ENCODE results near the gene ADAD1.

- TF ChIP-seq, protein P1, sequence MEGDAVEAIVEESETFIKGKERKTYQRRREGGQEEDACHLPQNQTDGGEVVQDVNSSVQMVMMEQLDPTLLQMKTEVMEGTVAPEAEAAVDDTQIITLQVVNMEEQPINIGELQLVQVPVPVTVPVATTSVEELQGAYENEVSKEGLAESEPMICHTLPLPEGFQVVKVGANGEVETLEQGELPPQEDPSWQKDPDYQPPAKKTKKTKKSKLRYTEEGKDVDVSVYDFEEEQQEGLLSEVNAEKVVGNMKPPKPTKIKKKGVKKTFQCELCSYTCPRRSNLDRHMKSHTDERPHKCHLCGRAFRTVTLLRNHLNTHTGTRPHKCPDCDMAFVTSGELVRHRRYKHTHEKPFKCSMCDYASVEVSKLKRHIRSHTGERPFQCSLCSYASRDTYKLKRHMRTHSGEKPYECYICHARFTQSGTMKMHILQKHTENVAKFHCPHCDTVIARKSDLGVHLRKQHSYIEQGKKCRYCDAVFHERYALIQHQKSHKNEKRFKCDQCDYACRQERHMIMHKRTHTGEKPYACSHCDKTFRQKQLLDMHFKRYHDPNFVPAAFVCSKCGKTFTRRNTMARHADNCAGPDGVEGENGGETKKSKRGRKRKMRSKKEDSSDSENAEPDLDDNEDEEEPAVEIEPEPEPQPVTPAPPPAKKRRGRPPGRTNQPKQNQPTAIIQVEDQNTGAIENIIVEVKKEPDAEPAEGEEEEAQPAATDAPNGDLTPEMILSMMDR (conservative IDR thresholded peaks at IDR 0.05; ENCODE audit: low read length), result no peak
- no peak for TF ChIP-seq EZH2phosphoT487 (IDR thresholded peaks at IDR 0.05; ENCODE audit: borderline replicate concordance, low read depth, low read length)
These were observed 32.3 kb upstream of the ADAD1 start for GRCh38 chr4:122346503-122346902.
